Hair follicular keratinocyte (primary cell): ENCODE data around the gene IL3RA. TPM values are rescaled to one million over a fixed set of nuclear protein-coding genes. Genes with fewer than 3 reads are reported as not detected.

Source experiments
- total RNA-seq: library from RNA; depleted of rRNA; stranded (reverse); fragments of >200 nt; gene quantifications from 2 replicates; pipeline ENCODE4 v1.2.3, GENCODE V29; 2015

IL3RA gene
- not detected in 2 replicates for total RNA-seq

GRCh38 chrX:1336331-1336943 lies at the start of gene IL3RA:
Gene IL3RA, plus strand, starts transcription at chrX:1336785. Its CDS starts 4,981 bp downstream, at chrX:1341766.

GRCh38 chrX:1391707-1392375 lies 55.3 kb downstream of the IL3RA start, which contains the start of gene SLC25A6:
Gene SLC25A6, minus strand, starts transcription at chrX:1392113. Its CDS starts 104 bp downstream, at chrX:1392009.

Other genes with a start within 250 kb of the IL3RA start
- gene CRLF2, start 124.1 kb upstream of the IL3RA start, total RNA-seq: not detected in 2 replicates
- not detected in 2 replicates for gene CSF2RA, start 68.0 kb upstream of the IL3RA start, total RNA-seq
- gene SLC25A6, start 55.3 kb downstream of the IL3RA start, total RNA-seq: 259 and 345 TPM in 2 replicates
- gene ASMTL, start 116.1 kb downstream of the IL3RA start, total RNA-seq: 24.1 and 33.6 TPM in 2 replicates
- not detected in 2 replicates for gene P2RY8, start 200.4 kb downstream of the IL3RA start, total RNA-seq